Measurements from ENCODE around the gene RITA1.

RITA1 gene

DNA sequence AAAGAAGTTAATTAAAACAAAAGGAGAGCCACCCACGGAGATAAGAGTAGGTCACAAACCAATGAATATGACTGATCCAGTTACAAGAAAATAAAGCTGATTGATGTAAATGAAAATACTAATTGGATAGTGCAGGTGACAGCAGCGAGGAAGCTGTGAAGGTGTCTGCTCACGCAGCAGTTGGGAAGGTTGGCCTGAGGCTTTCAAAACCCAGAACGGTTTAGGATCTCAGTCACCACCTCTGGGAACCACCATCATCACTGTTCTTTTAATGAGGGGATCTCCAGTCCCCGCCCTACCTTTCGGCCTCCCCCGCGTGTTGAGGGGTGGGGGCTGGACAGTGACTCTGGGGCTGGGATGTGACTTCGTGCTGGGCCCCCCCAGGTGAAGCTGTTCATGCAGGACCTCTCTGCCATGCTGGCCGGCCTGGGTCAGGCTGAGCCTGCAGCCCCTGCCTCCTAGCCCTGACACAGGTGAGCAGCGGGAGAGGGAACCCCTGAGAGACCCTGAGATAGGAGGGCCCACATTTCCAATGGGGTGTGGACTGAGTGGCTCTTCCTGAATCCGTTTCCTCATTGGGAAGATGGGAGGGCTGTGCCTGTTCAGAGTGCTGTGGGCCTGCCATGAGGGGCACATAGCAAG lies 28.2 kb upstream of the RITA1 start:
- TF ChIP-seq, protein P1, sequence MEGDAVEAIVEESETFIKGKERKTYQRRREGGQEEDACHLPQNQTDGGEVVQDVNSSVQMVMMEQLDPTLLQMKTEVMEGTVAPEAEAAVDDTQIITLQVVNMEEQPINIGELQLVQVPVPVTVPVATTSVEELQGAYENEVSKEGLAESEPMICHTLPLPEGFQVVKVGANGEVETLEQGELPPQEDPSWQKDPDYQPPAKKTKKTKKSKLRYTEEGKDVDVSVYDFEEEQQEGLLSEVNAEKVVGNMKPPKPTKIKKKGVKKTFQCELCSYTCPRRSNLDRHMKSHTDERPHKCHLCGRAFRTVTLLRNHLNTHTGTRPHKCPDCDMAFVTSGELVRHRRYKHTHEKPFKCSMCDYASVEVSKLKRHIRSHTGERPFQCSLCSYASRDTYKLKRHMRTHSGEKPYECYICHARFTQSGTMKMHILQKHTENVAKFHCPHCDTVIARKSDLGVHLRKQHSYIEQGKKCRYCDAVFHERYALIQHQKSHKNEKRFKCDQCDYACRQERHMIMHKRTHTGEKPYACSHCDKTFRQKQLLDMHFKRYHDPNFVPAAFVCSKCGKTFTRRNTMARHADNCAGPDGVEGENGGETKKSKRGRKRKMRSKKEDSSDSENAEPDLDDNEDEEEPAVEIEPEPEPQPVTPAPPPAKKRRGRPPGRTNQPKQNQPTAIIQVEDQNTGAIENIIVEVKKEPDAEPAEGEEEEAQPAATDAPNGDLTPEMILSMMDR (IDR thresholded peaks at IDR 0.05; ENCODE audit: insufficient read depth, low read length, poor library complexity, severe bottlenecking): no peak
- H3K27me3 ChIP-seq (replicated peaks; ENCODE audit: control insufficient read depth, insufficient read depth, low read length): no peaks in the 10 kb centered on the region
- no peak for DNase-seq (ENCODE audit: extremely low read depth, insufficient read length)

GRCh38 chr12:113158439-113159203 lies 26.9 kb upstream of the RITA1 start:
- H3K27me3 ChIP-seq (replicated peaks; ENCODE audit: control insufficient read depth, insufficient read depth, low read length): no peaks in the 10 kb centered on the region
- peaks cover 39% of the 10 kb centered on the region for H3K36me3 ChIP-seq (ENCODE audit: control insufficient read depth, insufficient read depth, low read length)
- TF ChIP-seq, protein P1 (IDR thresholded peaks at IDR 0.05; ENCODE audit: insufficient read depth, low read length, poor library complexity, severe bottlenecking): no peak
- no peak for DNase-seq (ENCODE audit: extremely low read depth, insufficient read length)
- no peak overlapping the region for H3K4me3 ChIP-seq (replicated peaks; ENCODE audit: low read depth, low read length)

More for the DNA sequence above, 28.2 kb upstream of the RITA1 start:
- H3K36me3 ChIP-seq (ENCODE audit: control insufficient read depth, insufficient read depth, low read length): peaks cover 30% of the 10 kb centered on the region
- no peak overlapping the region for H3K4me3 ChIP-seq (replicated peaks; ENCODE audit: low read depth, low read length)

GRCh38 chr12:113159937-113160336 lies 25.6 kb upstream of the RITA1 start:
- TF ChIP-seq, protein P1 (IDR thresholded peaks at IDR 0.05; ENCODE audit: insufficient read depth, low read length, poor library complexity, severe bottlenecking): no peak
- no peaks in the 10 kb centered on the region for H3K27me3 ChIP-seq (replicated peaks; ENCODE audit: control insufficient read depth, insufficient read depth, low read length)
- peaks cover 44% of the 10 kb centered on the region for H3K36me3 ChIP-seq (ENCODE audit: control insufficient read depth, insufficient read depth, low read length)
- DNase-seq (ENCODE audit: extremely low read depth, insufficient read length): no peak
- H3K4me3 ChIP-seq (replicated peaks; ENCODE audit: low read depth, low read length): no peak overlapping the region

- H3K27me3 ChIP-seq (replicated peaks; ENCODE audit: control insufficient read depth, insufficient read depth, low read length): no peaks in the 10 kb centered on the region
- DNase-seq (ENCODE audit: extremely low read depth, insufficient read length): peak; percentile 74
- H3K36me3 ChIP-seq (ENCODE audit: control insufficient read depth, insufficient read depth, low read length): peaks cover 52% of the 10 kb centered on the region
- TF ChIP-seq, protein P1 (IDR thresholded peaks at IDR 0.05; ENCODE audit: insufficient read depth, low read length, poor library complexity, severe bottlenecking): no peak
- H3K4me3 ChIP-seq (replicated peaks; ENCODE audit: low read depth, low read length): no peak overlapping the region
These were observed 24.0 kb upstream of the RITA1 start for GRCh38 chr12:113161415-113162016.

DNA sequence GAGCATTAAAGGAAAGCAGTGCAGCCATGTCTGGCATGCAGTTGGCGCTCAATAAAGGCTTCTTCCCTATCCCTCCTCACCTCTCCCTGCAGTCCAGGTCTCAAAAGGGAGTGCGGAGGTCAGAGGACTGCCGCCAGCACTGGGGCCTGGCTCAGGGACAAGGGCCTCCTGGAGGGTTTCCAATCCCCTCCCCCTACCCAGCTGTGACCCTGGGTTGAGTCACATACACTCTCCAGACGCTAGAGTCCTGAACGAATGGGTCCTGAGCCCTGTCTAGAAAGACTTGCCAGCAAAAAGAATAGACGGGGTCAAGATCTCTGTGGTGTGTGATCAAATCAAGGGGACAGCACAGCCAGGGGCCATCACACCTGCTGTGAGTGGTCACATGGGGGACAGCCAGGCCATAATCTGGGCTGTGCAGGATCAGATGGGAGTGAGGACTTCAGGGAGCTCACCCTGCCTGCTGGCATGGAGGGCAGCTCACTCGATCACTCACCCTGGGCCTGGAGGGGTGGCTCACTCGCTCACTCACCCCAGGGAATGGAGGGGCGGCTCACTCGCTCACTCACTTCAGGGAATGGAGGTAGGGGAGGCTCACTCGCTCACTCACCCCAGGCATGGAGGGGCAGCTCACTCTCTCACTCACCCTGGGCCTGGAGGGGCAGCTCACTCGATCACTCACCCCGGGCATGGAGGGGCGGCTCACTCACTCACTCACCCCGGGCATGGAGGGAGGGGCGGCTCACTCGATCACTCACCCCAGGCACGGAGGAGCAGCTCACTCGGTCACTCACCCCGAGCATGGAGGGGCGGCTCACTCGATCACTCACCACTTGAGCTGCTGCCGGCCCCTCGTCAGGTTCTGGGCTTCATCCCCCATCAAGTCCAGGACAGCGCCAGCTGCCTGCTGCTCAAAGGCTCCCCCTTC lies 23.2 kb upstream of the RITA1 start:
- DNase-seq (ENCODE audit: extremely low read depth, insufficient read length): no peak
- Histone ChIP-seq H3K27me3 (replicated peaks; ENCODE audit: control insufficient read depth, insufficient read depth, low read length) (no peaks in the 10 kb centered on the region), H3K4me3 (replicated peaks; ENCODE audit: low read depth, low read length) (no peak overlapping the region), H3K36me3 (ENCODE audit: control insufficient read depth, insufficient read depth, low read length) (peaks cover 54% of the 10 kb centered on the region)
- TF ChIP-seq, protein P1 (IDR thresholded peaks at IDR 0.05; ENCODE audit: insufficient read depth, low read length, poor library complexity, severe bottlenecking): no peak

Measured in GM06990 (cell line).